ENCODE data around the gene SUPT3H. TPM values are rescaled to one million over a fixed set of nuclear protein-coding genes. Genes with fewer than 3 reads are reported as not detected.

Gene SUPT3H
- total and polyA plus RNA-seq, 5 donors from 2014 or later, result 4.8 to 7.8 (median 5.7) TPM

- H3K27ac ChIP-seq (ENCODE audit: insufficient read depth, low read length, poor library complexity, severe bottlenecking), result no peak overlapping the region
- H3K36me3 Mint-ChIP-seq, result no peaks in the 10 kb centered on the region
- H3K36me3 ChIP-seq (ENCODE audit: control insufficient read depth, insufficient read depth, low read length), result no peaks in the 10 kb centered on the region
- no peaks in the 10 kb centered on the region for H3K9me3 ChIP-seq (ENCODE audit: control insufficient read depth in 2 of 2, low read length in 2 of 2)
- peaks cover 0 to 7% (median 0%) of the 10 kb centered on the region in 4 donors for H3K4me1 Mint-ChIP-seq
- no peak for DNase-seq
- no peaks in the 10 kb centered on the region for H3K27me3 ChIP-seq (ENCODE audit: control insufficient read depth, insufficient read depth, low read length)
- H3K9me3 Mint-ChIP-seq, result no peaks in the 10 kb centered on the region
- no peak for ATAC-seq (ENCODE audit: low read depth in 2 of 2)
- H3K4me1 ChIP-seq (ENCODE audit: control insufficient read depth, insufficient read depth, low read length, poor library complexity, severe bottlenecking), result no peaks in the 10 kb centered on the region
- no peaks in the 10 kb centered on the region for H3K27me3 Mint-ChIP-seq
- H3K4me3 ChIP-seq (ENCODE audit: low read depth, low read length), result no peak overlapping the region
- no peak overlapping the region for H3K27ac Mint-ChIP-seq
- H3K4me3 Mint-ChIP-seq, result no peak overlapping the region
These were observed 388.3 kb downstream of the SUPT3H start for GRCh38 chr6:44989391-44989790.

GRCh38 chr6:44985006-44985405 lies 392.7 kb downstream of the SUPT3H start:
- Mint-ChIP-seq H3K36me3 (no peaks in the 10 kb centered on the region), H3K27me3 (no peaks in the 10 kb centered on the region), H3K4me1 (peaks cover 0 to 4% (median 0%) of the 10 kb centered on the region in 4 donors), H3K4me3 (no peak overlapping the region), H3K27ac (no peak overlapping the region), H3K9me3 (no peaks in the 10 kb centered on the region)
- H3K4me3 ChIP-seq (ENCODE audit: low read depth, low read length), result no peak overlapping the region
- no peaks in the 10 kb centered on the region for H3K27me3 ChIP-seq (ENCODE audit: control insufficient read depth, insufficient read depth, low read length)
- no peak overlapping the region for H3K27ac ChIP-seq (ENCODE audit: insufficient read depth, low read length, poor library complexity, severe bottlenecking)
- H3K4me1 ChIP-seq (ENCODE audit: control insufficient read depth, insufficient read depth, low read length, poor library complexity, severe bottlenecking), result no peaks in the 10 kb centered on the region
- ATAC-seq (ENCODE audit: low read depth in 2 of 2) (no peak), DNase-seq (no peak)
- H3K36me3 ChIP-seq (ENCODE audit: control insufficient read depth, insufficient read depth, low read length), result no peaks in the 10 kb centered on the region
- H3K9me3 ChIP-seq (ENCODE audit: control insufficient read depth in 2 of 2, low read length in 2 of 2), result no peaks in the 10 kb centered on the region

GRCh38 chr6:44983467-44984365 lies 394.0 kb downstream of the SUPT3H start:
- Histone ChIP-seq H3K36me3 (ENCODE audit: control insufficient read depth, insufficient read depth, low read length) (no peaks in the 10 kb centered on the region), H3K27ac (ENCODE audit: insufficient read depth, low read length, poor library complexity, severe bottlenecking) (no peak overlapping the region), H3K27me3 (ENCODE audit: control insufficient read depth, insufficient read depth, low read length) (no peaks in the 10 kb centered on the region), H3K4me1 (ENCODE audit: control insufficient read depth, insufficient read depth, low read length, poor library complexity, severe bottlenecking) (no peaks in the 10 kb centered on the region), H3K4me3 (ENCODE audit: low read depth, low read length) (no peak overlapping the region), H3K9me3 (ENCODE audit: control insufficient read depth in 2 of 2, low read length in 2 of 2) (no peaks in the 10 kb centered on the region)
- DNase-seq, result no peak
- no peaks in the 10 kb centered on the region for H3K27me3 Mint-ChIP-seq
- no peaks in the 10 kb centered on the region for H3K36me3 Mint-ChIP-seq
- H3K9me3 Mint-ChIP-seq, result no peaks in the 10 kb centered on the region
- H3K27ac Mint-ChIP-seq, result no peak overlapping the region
- H3K4me3 Mint-ChIP-seq, result no peak overlapping the region
- ATAC-seq (ENCODE audit: low read depth in 2 of 2), result no peak
- peaks cover 0 to 4% (median under 1%) of the 10 kb centered on the region in 4 donors for H3K4me1 Mint-ChIP-seq

DNA sequence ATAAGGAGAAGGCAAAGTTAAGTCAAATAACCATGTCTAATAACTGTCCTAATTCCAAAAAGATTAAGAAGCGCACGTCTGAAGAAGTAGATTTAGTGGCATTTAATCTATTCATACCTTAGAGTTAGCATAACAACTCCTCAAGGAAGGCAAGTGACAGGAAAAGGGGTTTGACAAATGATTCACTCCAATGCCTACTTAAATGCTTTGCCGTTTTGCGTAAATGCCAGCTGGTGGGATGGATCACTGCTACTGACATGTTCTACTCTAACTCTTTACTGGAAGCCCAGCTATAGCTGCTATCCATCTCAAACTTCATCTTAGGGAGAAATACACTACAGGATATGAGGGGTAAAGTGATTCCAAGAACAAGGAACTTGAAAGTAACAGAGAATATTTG lies 396.9 kb downstream of the SUPT3H start:
- DNase-seq (no peak), ATAC-seq (ENCODE audit: low read depth in 2 of 2) (no peak)
- Histone ChIP-seq H3K27ac (ENCODE audit: insufficient read depth, low read length, poor library complexity, severe bottlenecking) (no peak overlapping the region), H3K4me1 (ENCODE audit: control insufficient read depth, insufficient read depth, low read length, poor library complexity, severe bottlenecking) (peaks cover 21% of the 10 kb centered on the region), H3K36me3 (ENCODE audit: control insufficient read depth, insufficient read depth, low read length) (no peaks in the 10 kb centered on the region), H3K9me3 (ENCODE audit: control insufficient read depth in 2 of 2, low read length in 2 of 2) (no peaks in the 10 kb centered on the region), H3K27me3 (ENCODE audit: control insufficient read depth, insufficient read depth, low read length) (no peaks in the 10 kb centered on the region), H3K4me3 (ENCODE audit: low read depth, low read length) (no peak overlapping the region)
- no peak overlapping the region for H3K4me3 Mint-ChIP-seq
- no peak overlapping the region for H3K27ac Mint-ChIP-seq
- H3K36me3 Mint-ChIP-seq, result no peaks in the 10 kb centered on the region
- H3K4me1 Mint-ChIP-seq, result peaks cover 4 to 21% (median 19%) of the 10 kb centered on the region in 4 donors
- H3K9me3 Mint-ChIP-seq, result peaks cover 0 to 1% (median 0%) of the 10 kb centered on the region in 7 donors
- H3K27me3 Mint-ChIP-seq, result no peaks in the 10 kb centered on the region

DNA sequence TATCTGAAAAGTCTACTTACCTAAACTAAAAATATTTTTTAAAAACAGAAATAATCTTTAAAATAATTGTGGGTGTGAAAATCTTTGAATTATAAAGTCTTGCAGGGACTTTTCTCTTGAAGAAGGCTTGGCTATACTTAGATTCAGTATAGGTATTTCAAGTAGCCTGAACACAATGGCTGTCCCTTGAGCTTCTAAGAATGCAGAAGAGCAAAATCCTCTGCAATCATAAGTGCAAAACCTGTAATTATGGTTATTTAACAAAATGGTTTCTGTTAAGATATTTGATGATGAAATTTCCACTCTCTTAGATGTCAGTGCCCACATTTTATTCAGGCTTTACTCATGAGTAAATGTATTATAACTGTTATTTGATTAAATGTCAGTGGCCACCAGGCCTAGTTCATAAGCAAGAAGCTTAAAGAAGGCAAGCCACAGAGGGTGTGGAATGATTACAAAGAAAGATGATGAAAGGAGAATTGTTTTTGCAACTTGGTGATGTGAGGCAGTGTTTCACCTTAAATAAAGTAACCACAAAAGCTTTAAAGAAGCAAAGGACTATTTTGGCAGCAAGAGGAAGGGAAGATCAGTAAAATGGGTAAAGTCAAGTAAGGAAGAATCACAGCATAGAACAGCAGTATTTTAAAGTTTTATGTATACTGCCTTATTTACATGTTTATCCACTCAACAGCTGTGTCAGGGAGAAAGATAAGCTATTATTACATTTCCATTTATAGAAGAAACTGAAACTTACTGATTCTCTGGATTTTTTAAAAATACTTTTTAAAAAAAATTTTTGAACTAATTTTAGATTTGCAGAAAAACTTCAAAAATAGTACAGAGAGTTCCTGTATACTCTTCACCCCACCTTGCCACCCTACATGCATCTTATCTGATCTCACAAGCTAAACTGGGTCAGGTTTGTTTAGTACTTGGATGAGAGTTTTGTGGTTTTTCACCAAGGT lies 400.8 kb downstream of the SUPT3H start:
- Histone ChIP-seq H3K4me1 (ENCODE audit: control insufficient read depth, insufficient read depth, low read length, poor library complexity, severe bottlenecking) (peaks cover 23% of the 10 kb centered on the region), H3K27ac (ENCODE audit: insufficient read depth, low read length, poor library complexity, severe bottlenecking) (no peak overlapping the region), H3K9me3 (ENCODE audit: control insufficient read depth in 2 of 2, low read length in 2 of 2) (peaks cover 0 to 7% of the 10 kb centered on the region in 2 experiments), H3K27me3 (ENCODE audit: control insufficient read depth, insufficient read depth, low read length) (no peaks in the 10 kb centered on the region), H3K4me3 (ENCODE audit: low read depth, low read length) (peak overlapping the region; percentile 43), H3K36me3 (ENCODE audit: control insufficient read depth, insufficient read depth, low read length) (no peaks in the 10 kb centered on the region)
- Mint-ChIP-seq H3K4me1 (peaks cover 4 to 22% (median 21%) of the 10 kb centered on the region in 4 donors), H3K27ac (peak overlapping the region; percentile 4 to 86 (median 48)), H3K27me3 (no peaks in the 10 kb centered on the region), H3K4me3 (peak overlapping the region in 3 of 4 donors; percentile 3 to 11 (median 4)), H3K9me3 (peaks cover 0 to 7% (median 5%) of the 10 kb centered on the region in 7 donors), H3K36me3 (peaks cover 7% of the 10 kb centered on the region)
- peak in 2 of 3 donors; percentile 41 to 49 for DNase-seq
- peak; percentile 42 to 47 for ATAC-seq (ENCODE audit: low read depth in 2 of 2)

DNA sequence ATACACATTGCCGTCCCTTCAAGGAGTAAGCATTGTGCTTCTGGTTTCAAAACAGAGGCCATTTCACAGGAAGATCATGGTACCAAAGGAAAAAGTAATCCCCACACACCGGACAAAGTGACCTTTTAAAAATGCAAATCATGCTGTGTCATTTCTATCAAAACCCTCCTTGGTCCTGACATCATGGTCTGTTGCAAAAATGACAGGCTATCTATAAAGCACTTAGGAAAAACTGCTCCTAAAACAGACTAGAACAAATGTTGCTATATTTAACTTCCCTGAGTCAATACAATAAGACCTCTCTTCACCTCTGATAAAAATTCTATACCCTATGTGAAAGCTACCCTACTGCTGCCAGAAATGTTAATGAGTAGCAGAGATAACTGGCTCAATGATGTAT lies 403.2 kb downstream of the SUPT3H start:
- peaks cover 6 to 24% (median 21%) of the 10 kb centered on the region in 4 donors for H3K4me1 Mint-ChIP-seq
- H3K4me3 Mint-ChIP-seq, result no peak overlapping the region
- H3K9me3 ChIP-seq (ENCODE audit: control insufficient read depth in 2 of 2, low read length in 2 of 2), result peaks cover 0 to 7% of the 10 kb centered on the region in 2 experiments
- no peak overlapping the region for H3K4me3 ChIP-seq (ENCODE audit: low read depth, low read length)
- no peak overlapping the region for H3K27ac ChIP-seq (ENCODE audit: insufficient read depth, low read length, poor library complexity, severe bottlenecking)
- peaks cover 23% of the 10 kb centered on the region for H3K4me1 ChIP-seq (ENCODE audit: control insufficient read depth, insufficient read depth, low read length, poor library complexity, severe bottlenecking)
- H3K27me3 Mint-ChIP-seq, result no peaks in the 10 kb centered on the region
- H3K36me3 Mint-ChIP-seq, result peaks cover 7% of the 10 kb centered on the region
- ATAC-seq (ENCODE audit: low read depth in 2 of 2) (no peak), DNase-seq (no peak)
- no peaks in the 10 kb centered on the region for H3K27me3 ChIP-seq (ENCODE audit: control insufficient read depth, insufficient read depth, low read length)
- no peaks in the 10 kb centered on the region for H3K36me3 ChIP-seq (ENCODE audit: control insufficient read depth, insufficient read depth, low read length)
- peaks cover 1 to 10% (median 6%) of the 10 kb centered on the region in 7 donors for H3K9me3 Mint-ChIP-seq
- no peak overlapping the region for H3K27ac Mint-ChIP-seq

GRCh38 chr6:44972709-44973108 lies 405.0 kb downstream of the SUPT3H start:
- peaks cover 0 to 7% of the 10 kb centered on the region in 2 experiments for H3K9me3 ChIP-seq (ENCODE audit: control insufficient read depth in 2 of 2, low read length in 2 of 2)
- no peak overlapping the region for H3K27ac ChIP-seq (ENCODE audit: insufficient read depth, low read length, poor library complexity, severe bottlenecking)
- Mint-ChIP-seq H3K27me3 (no peaks in the 10 kb centered on the region), H3K4me1 (peaks cover 12 to 27% (median 16%) of the 10 kb centered on the region in 4 donors), H3K4me3 (no peak overlapping the region), H3K27ac (no peak overlapping the region), H3K9me3 (peaks cover 1 to 10% (median 6%) of the 10 kb centered on the region in 7 donors), H3K36me3 (peaks cover 7% of the 10 kb centered on the region)
- H3K4me3 ChIP-seq (ENCODE audit: low read depth, low read length), result no peak overlapping the region
- peaks cover 20% of the 10 kb centered on the region for H3K4me1 ChIP-seq (ENCODE audit: control insufficient read depth, insufficient read depth, low read length, poor library complexity, severe bottlenecking)
- ATAC-seq (ENCODE audit: low read depth in 2 of 2), result no peak
- H3K27me3 ChIP-seq (ENCODE audit: control insufficient read depth, insufficient read depth, low read length), result no peaks in the 10 kb centered on the region
- no peak for DNase-seq
- H3K36me3 ChIP-seq (ENCODE audit: control insufficient read depth, insufficient read depth, low read length), result no peaks in the 10 kb centered on the region

Measured in CD4-positive, CD25-positive, alpha-beta regulatory T cell (primary cell).